Omental fat pad (tissue), 4 donors: ENCODE measurements around the gene RIN3. TPM values are rescaled to one million over a fixed set of nuclear protein-coding genes. Genes with fewer than 3 reads are reported as not detected.

Source experiments
- ATAC-seq: fragments of 150-250 bp; one replicate; pipeline ENCODE4 v1.9.1; 2016; ENCODE audit warnings: mild to moderate bottlenecking, moderate library complexity; ENCODE audit not compliant: low FRiP score
- DNase-seq: peaks from one replicate; pipeline ENCODE4 v3.0.0-alpha.2; 2019; ENCODE audit warnings: low spot score
- total RNA-seq, 4 donors: library from RNA; depleted of rRNA; stranded (reverse); fragments of >200 nt; gene quantifications; one replicate each; pipeline ENCODE4 v1.1.0, GENCODE V29; 2016
- TF ChIP-seq, protein P1 (sequence below), 3 donors: fragments of 450-650 bp; IDR thresholded peaks; one replicate each; pipeline ENCODE4 v1.5.1; 2016 to 2017; ENCODE audit warnings: antibody characterized with exemption in 3 of 3, mild to moderate bottlenecking in 3 of 3, moderate library complexity in 2 of 3

Gene RIN3
- total RNA-seq, 4 donors from 2014 or later: 11.6 to 36.3 (median 20.2) TPM

DNA sequence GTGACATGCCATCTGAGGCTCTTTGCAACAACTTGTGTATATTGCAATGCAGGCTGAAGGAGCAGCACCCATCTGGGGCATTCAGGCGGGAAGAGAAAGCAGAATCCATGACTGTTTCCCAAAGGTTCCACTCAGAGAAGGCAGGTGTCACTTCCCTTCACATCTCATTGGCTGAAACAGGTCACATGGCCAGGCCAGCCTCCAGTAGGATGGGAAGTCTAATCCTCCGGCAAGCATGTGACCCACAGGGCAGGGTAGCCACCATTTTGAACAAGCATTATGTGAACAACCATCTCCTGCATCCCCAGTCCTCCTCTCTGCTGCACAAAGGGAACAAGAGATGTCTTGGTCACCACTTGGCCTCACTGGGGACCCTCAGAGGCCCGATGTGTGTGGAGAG, 70.6 kb downstream of the RIN3 start:
- DNase-seq (no peak), ATAC-seq (no peak)
- TF ChIP-seq, protein P1, sequence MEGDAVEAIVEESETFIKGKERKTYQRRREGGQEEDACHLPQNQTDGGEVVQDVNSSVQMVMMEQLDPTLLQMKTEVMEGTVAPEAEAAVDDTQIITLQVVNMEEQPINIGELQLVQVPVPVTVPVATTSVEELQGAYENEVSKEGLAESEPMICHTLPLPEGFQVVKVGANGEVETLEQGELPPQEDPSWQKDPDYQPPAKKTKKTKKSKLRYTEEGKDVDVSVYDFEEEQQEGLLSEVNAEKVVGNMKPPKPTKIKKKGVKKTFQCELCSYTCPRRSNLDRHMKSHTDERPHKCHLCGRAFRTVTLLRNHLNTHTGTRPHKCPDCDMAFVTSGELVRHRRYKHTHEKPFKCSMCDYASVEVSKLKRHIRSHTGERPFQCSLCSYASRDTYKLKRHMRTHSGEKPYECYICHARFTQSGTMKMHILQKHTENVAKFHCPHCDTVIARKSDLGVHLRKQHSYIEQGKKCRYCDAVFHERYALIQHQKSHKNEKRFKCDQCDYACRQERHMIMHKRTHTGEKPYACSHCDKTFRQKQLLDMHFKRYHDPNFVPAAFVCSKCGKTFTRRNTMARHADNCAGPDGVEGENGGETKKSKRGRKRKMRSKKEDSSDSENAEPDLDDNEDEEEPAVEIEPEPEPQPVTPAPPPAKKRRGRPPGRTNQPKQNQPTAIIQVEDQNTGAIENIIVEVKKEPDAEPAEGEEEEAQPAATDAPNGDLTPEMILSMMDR (IDR thresholded peaks at IDR 0.05): no peak

DNA sequence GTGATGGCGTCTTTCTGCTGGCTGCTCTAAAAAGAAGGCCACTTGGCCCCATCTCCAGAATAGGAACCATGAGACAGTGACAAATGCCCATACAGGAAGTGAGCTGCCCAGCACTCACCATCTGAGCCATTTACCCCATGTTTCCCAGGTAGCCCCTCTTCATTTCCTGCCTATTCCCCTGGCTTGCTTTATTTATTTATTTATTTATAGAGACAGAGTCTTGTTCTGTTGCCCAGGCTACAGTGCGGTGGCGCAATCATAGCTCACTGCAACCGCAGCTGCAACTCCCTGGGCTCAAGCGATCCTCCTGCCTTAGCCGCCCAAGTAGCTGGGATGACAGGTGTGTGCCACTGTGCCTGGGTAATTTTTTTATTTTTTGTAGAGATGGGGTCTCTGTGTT, 71.2 kb downstream of the RIN3 start:
- DNase-seq (no peak), ATAC-seq (no peak)
- TF ChIP-seq, protein P1 (IDR thresholded peaks at IDR 0.05): no peak

GRCh38 chr14:92585981-92586937, 72.7 kb downstream of the RIN3 start:
- peak; percentile 82 for ATAC-seq
- TF ChIP-seq, protein P1 (IDR thresholded peaks at IDR 0.05): no peak
- DNase-seq: no peak

DNA sequence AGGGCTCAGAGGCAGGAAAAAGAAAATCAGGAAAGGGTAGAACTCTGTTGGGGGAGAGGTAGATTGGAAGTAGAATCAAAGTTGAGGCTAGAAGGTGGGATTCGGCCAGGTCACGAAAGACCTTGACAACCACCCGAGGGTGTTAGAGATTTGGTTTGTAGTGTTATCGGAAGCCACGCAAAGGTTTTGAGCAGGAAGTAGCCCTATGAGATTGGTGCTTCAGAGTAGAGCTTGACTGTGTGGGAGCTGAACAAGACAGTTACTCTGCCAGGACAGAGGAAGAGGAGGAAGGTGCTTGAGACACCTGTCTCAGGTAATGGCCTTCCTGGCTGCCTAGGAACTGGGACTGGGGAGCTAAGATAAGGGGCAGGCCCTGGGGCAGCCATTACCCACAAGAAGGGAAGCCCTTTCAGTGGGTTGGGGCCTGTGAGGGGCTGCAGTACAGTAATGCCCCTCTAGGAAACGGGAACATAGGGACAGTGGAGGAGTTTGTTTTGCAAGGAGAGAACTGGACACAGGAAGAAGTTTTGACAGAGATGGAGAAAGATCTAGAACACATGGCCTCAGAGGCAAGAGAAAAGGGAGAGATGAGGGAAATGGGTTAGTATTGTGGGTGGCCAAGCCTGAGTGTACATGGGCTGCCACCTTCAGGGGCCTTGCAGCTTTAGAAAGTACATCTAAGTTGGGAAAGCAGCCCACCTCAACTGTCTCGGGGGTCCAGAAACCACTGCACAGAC, 73.5 kb downstream of the RIN3 start:
- ATAC-seq (no peak), DNase-seq (no peak)
- TF ChIP-seq, protein P1 (IDR thresholded peaks at IDR 0.05): no peak

GRCh38 chr14:92587700-92588085, 74.1 kb downstream of the RIN3 start:
- no peak for ATAC-seq
- TF ChIP-seq, protein P1 (IDR thresholded peaks at IDR 0.05): no peak
- no peak for DNase-seq

DNA sequence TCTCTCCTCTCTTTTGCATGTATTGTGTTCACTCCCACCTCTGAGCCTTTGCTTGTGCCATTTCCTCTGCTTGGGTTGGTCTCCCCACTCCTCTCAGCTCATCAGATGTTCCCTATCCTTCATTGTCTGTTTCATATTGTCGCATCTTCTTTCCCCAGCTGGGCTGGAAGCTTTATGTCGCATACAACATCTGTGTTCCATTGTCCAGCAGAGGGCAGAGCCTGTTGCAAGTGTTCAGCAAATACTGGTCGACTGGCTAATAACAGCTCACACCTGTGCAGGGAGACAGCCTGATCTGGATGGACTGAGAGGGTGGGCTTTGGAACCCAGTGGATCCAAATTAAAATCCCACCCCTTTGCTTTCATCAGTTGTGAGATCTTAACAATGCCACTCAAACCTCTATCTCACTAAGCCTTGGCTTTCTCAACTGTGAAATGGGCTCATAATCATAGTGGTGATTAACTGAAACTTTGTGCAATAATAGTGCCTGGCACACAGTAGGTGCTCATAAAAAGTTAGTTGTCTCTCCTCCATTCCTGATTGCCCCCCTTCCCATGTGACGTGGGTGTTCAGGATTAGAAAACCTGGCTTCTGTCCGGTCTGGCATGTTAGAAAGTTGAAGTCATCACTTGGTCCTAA, 75.8 kb downstream of the RIN3 start:
- ATAC-seq (no peak), DNase-seq (no peak)
- TF ChIP-seq, protein P1 (IDR thresholded peaks at IDR 0.05): no peak
